ENCODE results near the gene SPI1.
"Not testable (repeated sequence)": the region's sequence is repeated elsewhere in the genome, so short reads cannot be mapped to it uniquely, and the experiment has no call there.

SPI1 gene

DNA sequence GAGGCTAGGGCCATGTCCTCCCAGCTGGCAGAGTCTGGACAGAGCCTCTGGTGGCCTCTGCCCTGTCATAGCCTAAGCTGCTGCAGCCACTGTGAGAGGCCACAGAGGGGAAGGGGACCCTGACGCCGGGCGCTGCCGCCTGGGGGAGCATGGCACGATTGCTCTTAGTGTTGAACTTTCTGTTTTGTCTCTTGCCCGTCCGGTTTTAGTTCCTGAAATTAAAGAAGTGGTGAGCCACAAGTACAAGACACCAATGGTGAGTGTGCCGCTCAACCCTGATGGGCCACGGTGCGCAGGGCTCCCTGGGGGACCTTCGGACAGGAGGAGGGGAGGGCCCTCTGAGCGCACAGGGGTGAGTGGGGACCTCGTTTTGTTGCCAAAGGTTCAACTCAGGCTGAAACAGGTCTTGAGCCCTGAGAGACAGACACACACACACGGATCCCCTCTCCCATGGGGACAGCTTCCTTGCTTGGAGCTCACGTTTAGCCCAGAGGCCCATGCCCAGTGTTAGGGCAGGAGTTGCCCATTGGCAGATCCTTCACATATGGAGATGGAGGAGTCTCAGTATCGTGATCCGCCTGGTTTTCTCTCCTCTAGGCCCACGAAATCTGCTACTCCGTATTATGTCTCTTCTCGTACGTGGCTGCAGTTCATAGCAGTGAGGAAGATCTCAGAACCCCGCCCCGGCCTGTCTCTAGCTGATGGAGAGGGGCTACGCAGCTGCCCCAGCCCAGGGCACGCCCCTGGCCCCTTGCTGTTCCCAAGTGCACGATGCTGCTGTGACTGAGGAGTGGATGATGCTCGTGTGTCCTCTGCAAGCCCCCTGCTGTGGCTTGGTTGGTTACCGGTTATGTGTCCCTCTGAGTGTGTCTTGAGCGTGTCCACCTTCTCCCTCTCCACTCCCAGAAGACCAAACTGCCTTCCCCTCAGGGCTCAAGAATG, 49.6 kb downstream of the SPI1 start:
- no peaks in the 10 kb centered on the region for H3K9me3 Mint-ChIP-seq
- peak; percentile 45 to 50 for DNase-seq (ENCODE audit: low spot score in 2 of 2)
- peak; percentile 94 for ATAC-seq (ENCODE audit: low read depth)
- peak overlapping the region; percentile 30 for H3K4me3 Mint-ChIP-seq
- H3K27me3 Mint-ChIP-seq, result no peaks in the 10 kb centered on the region
- H3K36me3 Mint-ChIP-seq, result peaks cover 17% of the 10 kb centered on the region
- H3K4me1 Mint-ChIP-seq, result peaks cover 17% of the 10 kb centered on the region
- H3K27ac Mint-ChIP-seq, result peak overlapping the region; percentile 47

DNA sequence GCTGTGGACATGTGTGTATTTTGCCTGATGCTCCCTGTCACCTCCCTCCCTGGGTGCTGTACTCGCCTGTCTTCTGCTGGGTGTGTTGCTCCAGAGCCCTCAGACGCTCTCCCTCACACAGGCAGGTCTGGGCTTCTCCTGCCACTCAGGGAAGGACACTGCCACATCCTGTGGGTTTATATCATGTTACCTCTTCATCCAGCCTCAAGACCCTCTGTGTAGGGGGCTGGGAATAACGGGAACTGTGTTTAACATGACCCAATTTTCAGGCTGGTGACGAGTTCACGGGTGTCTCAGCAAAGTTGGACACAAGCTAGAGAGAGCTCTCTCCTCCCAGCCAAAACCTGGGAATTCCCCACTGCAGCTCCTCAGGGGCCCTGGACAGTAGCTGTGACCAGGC, 50.4 kb downstream of the SPI1 start:
- peak overlapping the region; percentile 40 for H3K27ac Mint-ChIP-seq
- ATAC-seq (ENCODE audit: low read depth) (no peak), DNase-seq (ENCODE audit: low spot score in 2 of 2) (no peak)
- no peak overlapping the region for H3K4me3 Mint-ChIP-seq
- H3K4me1 Mint-ChIP-seq, result peaks cover 17% of the 10 kb centered on the region
- no peaks in the 10 kb centered on the region for H3K27me3 Mint-ChIP-seq
- H3K9me3 Mint-ChIP-seq, result no peaks in the 10 kb centered on the region
- peaks cover 19% of the 10 kb centered on the region for H3K36me3 Mint-ChIP-seq

DNA sequence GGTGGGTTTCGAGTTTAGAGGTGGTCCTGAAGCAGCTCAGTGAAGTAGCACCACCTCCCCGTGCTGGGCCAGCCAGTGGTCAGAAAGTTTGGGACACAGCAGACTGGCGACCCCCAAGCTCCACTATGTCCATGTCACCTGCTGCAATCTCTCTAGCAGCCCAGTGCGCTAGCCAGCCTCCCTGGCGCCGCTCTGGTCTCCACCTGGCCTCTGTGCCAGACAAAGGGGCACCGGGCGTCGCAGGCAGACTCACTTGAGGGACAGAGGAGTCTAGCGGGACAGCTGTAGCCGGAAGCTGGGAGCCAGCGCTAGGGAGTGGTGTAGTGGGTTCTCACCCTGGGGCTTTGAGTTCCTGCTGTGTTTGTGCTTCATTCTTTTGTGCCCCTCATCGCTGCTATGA, 51.3 kb downstream of the SPI1 start:
- H3K9me3 Mint-ChIP-seq, result no peaks in the 10 kb centered on the region
- H3K27me3 Mint-ChIP-seq, result no peaks in the 10 kb centered on the region
- no peak for ATAC-seq (ENCODE audit: low read depth)

DNA sequence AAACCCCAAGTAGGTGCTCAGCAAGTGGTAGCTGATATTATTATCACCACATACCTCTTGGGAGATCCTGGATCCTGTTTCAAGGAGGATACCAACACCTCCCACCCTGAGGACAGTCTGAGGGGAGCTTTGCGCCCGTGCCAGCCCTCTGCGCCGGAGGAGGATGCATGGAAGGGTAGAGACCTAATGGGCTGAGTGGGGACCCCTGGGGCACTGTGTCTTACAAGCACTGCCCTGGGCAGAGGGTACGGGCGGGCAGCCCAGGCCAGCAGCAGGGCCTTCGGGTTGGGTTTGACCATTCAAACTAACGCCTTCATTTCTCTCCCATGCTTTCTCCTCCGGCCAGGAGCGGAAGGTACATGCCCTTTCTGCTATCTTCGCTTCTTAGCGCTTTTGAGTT, 52.1 kb downstream of the SPI1 start:
- Mint-ChIP-seq H3K27ac (peak overlapping the region; percentile 75), H3K27me3 (no peaks in the 10 kb centered on the region), H3K36me3 (peaks cover 24% of the 10 kb centered on the region), H3K9me3 (no peaks in the 10 kb centered on the region), H3K4me3 (no peak overlapping the region), H3K4me1 (peaks cover 17% of the 10 kb centered on the region)
- no peak for DNase-seq (ENCODE audit: low spot score in 2 of 2)
- no peak for ATAC-seq (ENCODE audit: low read depth)

More for the DNA sequence above, 51.3 kb downstream of the SPI1 start:
- Mint-ChIP-seq H3K36me3 (peaks cover 19% of the 10 kb centered on the region), H3K27ac (peak overlapping the region; percentile 7), H3K4me1 (peaks cover 17% of the 10 kb centered on the region), H3K4me3 (no peak overlapping the region)
- no peak for DNase-seq (ENCODE audit: low spot score in 2 of 2)

DNA sequence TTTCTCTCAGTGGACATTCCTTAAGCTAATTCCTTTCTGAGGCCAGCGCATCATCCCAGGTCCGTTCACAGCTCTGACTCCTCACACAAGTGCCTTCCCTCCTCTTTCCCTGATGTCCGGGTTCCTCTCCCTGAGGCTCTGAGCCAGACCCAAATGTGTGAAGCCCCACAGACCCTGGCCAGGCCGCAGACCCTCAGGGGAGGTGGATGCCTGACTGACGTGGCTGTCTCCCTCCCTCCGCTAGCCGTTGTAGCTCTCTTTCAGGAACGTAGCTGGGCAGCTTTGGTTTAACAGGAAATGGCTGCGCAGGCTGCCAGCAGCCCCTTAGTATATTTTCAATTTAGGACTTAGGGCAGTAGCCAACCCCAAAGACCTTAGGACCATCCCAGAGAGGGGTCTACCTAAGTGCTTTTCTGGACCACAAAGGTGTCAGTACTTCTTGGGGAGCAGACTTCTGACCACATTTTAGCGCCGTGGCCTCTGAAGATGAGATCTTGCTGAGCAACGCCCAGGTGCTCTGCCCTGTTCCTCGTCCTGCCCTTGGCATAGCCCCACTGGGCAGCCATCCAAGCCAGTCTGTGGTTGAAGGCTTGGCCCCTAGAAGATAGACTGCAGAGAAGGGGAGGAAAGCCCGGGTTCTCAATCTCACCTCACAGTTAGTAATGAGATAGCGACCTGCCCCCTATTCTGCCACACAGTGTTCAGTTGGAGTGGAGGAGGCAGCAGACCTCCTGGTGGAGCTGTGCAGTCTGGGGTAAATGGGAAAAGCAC, 52.9 kb downstream of the SPI1 start:
- no peak overlapping the region for H3K4me3 Mint-ChIP-seq
- peak overlapping the region; percentile 75 for H3K27ac Mint-ChIP-seq
- no peak for ATAC-seq (ENCODE audit: low read depth)
- H3K4me1 Mint-ChIP-seq, result peaks cover 17% of the 10 kb centered on the region
- H3K9me3 Mint-ChIP-seq, result no peaks in the 10 kb centered on the region
- H3K36me3 Mint-ChIP-seq, result peaks cover 24% of the 10 kb centered on the region
- no peak for DNase-seq (ENCODE audit: low spot score in 2 of 2)
- no peaks in the 10 kb centered on the region for H3K27me3 Mint-ChIP-seq

DNA sequence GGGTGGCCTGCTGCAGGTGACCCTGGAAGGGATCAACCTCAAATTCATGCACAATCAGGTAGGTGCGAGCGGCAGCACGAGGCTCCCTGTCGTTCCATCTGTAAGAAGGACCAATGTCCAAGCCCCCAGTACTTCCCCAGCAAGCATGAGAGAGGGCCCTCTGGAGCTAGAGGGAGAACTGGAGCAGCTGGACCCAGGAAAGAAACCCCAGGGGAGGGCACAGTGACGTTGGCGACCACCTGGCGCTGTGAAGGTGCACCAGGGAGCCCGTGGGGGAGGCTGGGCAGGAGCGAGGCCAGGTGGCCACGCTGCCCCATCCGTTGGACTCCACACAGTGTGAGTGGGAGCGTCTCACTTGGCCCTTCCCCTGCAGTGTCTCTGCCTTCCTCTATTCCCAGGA, 53.8 kb downstream of the SPI1 start:
- DNase-seq (ENCODE audit: low spot score in 2 of 2), result no peak
- Mint-ChIP-seq H3K27ac (no peak overlapping the region), H3K9me3 (no peaks in the 10 kb centered on the region), H3K4me1 (peaks cover 17% of the 10 kb centered on the region), H3K4me3 (no peak overlapping the region), H3K27me3 (no peaks in the 10 kb centered on the region), H3K36me3 (peaks cover 24% of the 10 kb centered on the region)
- ATAC-seq (ENCODE audit: low read depth), result no peak

DNA sequence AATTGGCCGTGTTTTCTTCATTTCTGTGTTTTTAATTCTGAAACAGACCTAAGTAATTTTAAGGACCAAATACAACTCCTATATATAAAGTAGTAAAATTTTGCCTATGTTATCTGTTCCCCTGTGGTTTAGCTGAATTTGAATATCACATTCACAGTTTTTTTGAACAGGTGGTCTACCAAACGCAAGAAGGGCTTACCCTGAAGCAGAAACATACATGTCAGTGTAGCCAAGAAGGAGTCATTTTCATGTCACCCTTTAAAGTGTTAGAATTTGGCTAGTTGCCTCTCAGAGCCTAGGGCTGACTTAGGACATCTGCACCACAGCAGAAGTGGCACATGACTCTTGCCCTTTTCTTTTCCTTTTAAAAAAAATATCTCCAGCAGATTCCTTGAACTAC, 60.2 kb downstream of the SPI1 start:
- no peaks in the 10 kb centered on the region for H3K9me3 Mint-ChIP-seq
- no peak for ATAC-seq (ENCODE audit: low read depth)
- peaks cover 7% of the 10 kb centered on the region for H3K4me1 Mint-ChIP-seq
- no peak overlapping the region for H3K27ac Mint-ChIP-seq
- H3K27me3 Mint-ChIP-seq, result no peaks in the 10 kb centered on the region
- H3K36me3 Mint-ChIP-seq, result peaks cover 21% of the 10 kb centered on the region
- no peak overlapping the region for H3K4me3 Mint-ChIP-seq
- DNase-seq (ENCODE audit: low spot score in 2 of 2), result no peak

DNA sequence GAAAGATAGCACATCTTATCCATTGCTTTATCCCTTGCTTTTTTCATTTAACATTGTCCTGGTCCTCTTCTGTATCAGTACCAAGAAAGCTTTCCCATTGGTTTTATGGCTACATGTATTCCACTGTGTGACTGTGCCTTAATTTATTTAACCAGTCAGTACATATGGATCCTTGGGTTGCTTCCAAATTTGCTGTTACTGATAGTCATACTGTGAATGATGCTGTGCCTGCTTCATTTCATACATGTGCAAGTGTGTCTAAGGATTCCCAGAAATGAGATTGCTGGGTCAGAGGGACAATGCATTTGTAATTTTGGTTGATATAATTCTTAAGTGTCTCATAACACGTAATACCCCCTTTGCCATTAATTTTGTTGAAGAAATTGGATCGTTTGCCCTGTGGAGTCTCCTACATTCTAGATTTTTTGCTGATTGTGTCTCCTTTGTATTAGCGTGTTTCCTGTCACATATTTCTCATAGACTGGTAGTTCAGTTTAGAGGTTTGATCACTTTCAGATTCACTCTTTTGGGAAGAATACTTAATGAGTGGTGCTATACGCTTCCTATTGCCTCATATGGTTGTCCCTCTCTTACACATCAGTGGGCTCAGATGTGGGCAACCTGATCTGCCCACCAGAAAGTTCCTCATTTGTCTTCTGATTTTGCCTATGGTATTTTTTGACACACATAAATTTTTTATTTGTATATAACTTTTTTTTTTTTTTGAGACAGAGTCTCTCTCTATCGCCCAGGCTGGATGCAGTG, 61.1 kb downstream of the SPI1 start:
- H3K27me3 Mint-ChIP-seq, result no peaks in the 10 kb centered on the region
- peaks cover 24% of the 10 kb centered on the region for H3K36me3 Mint-ChIP-seq
- DNase-seq (ENCODE audit: low spot score in 2 of 2) (no peak), ATAC-seq (ENCODE audit: low read depth) (peak; percentile 82)
- peak overlapping the region; percentile 40 for H3K27ac Mint-ChIP-seq
- no peaks in the 10 kb centered on the region for H3K9me3 Mint-ChIP-seq
- H3K4me3 Mint-ChIP-seq, result no peak overlapping the region
- H3K4me1 Mint-ChIP-seq, result peaks cover 7% of the 10 kb centered on the region

DNA sequence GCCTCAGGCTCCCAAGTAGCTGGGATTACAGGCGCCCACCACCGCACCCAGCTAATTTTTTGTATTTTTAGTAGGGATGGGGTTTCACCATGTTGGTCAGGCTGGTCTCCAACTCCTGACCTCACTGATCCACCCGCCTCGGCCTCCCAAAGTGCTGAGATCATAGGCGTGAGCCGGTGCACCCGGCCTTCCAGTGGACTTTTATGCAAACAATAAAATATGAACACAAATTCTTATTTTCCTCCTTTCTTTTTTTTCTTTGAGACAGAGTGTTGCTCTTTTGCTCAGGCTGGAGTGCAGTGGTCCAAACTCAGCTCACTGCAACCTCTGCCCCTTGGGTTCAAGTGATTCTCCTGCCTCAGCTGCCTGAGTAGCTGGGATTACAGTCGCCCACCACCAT, 61.8 kb downstream of the SPI1 start:
- H3K27me3 Mint-ChIP-seq; H3K9me3 Mint-ChIP-seq; H3K4me1 Mint-ChIP-seq; DNase-seq (ENCODE audit: low spot score in 2 of 2); H3K4me3 Mint-ChIP-seq; ATAC-seq (ENCODE audit: low read depth): not testable (repeated sequence)
- Mint-ChIP-seq H3K36me3 (peaks cover 23% of the 10 kb centered on the region), H3K27ac (peak overlapping the region; percentile 40)

DNA sequence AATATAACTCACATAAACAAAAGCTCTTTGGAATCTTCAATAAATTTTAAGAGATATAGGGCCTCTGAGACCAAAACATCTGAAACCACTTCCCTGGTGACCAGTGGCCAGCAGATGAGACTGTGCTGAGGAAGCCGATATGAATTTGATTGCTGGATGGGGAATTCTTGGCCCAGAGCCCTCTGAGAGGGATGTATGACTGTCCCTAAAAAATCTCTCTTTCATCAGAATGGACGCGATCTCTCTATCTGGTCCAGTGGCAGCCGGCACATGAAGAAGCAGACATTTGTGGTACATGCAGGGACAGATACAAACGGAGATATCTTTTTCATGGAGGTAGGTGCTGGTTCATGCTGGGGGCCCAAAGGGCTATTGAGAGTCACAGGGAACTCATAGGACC, 63.4 kb downstream of the SPI1 start:
- DNase-seq (ENCODE audit: low spot score in 2 of 2), result no peak
- ATAC-seq (ENCODE audit: low read depth), result no peak
- Mint-ChIP-seq H3K36me3 (peaks cover 29% of the 10 kb centered on the region), H3K27ac (no peak overlapping the region), H3K9me3 (no peaks in the 10 kb centered on the region), H3K4me3 (no peak overlapping the region), H3K27me3 (no peaks in the 10 kb centered on the region), H3K4me1 (peaks cover 7% of the 10 kb centered on the region)

DNA sequence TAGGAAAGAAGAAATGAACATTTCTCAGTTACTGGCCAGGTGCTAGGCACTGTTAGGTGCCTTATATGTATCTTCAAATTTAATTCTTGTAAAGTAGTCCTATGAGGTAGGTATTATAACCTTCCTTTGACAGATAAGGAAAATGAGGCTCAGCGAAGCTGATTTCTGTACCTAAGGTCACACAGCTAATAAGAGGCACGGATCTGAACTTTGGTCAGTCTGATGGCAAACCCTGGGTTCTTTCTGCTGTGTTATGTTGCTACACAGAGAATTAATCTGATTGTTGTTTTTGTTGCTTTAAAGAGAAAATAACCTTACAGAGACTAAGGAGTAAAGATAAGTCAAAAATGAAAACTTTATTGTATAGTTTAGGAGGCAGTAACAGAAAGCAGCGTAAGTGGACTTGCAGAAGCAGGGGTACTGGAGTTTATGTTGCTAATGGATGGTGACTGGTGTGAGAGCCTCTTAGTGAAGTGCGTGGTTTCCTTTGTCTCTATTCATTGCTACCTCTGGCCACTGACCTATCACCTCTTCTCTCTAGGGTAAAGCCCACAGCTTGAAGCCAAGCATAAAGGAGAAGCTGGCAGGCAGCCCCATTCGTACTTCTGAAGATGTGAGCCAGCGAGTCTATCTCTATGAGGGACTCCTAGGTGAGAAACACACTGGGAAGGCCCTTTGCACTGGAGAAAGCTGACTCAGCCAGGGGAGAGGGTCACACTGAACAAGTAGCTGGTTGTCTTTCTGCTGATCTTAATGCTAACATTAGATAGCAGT, 70.1 kb downstream of the SPI1 start:
- DNase-seq (ENCODE audit: low spot score in 2 of 2) (no peak), ATAC-seq (ENCODE audit: low read depth) (no peak)
- H3K36me3 Mint-ChIP-seq, result peaks cover 37% of the 10 kb centered on the region
- H3K27me3 Mint-ChIP-seq, result no peaks in the 10 kb centered on the region
- no peak overlapping the region for H3K27ac Mint-ChIP-seq
- H3K4me1 Mint-ChIP-seq, result no peaks in the 10 kb centered on the region
- H3K4me3 Mint-ChIP-seq, result no peak overlapping the region
- peaks cover 2% of the 10 kb centered on the region for H3K9me3 Mint-ChIP-seq

DNA sequence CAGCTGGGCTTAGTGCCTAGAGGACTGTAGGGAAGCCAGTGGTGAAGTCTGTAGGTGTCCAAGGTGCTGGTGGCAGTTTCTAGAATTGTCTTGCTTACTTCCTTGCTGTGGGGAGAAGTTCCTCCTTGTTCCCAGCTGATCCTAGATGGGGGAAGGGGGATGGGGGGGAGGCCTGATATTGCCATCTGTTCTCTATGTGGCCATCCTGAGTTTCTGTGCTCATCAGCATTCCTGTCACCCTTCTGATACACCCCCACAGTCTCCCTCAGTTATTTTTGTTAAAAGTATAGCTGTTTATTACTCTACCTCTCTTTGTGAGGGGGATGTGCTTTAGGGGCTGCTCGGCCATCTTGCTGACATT, 71.9 kb downstream of the SPI1 start:
- DNase-seq (ENCODE audit: low spot score in 2 of 2), result no peak
- Mint-ChIP-seq H3K27ac (no peak overlapping the region), H3K9me3 (peaks cover 8% of the 10 kb centered on the region), H3K36me3 (peaks cover 46% of the 10 kb centered on the region), H3K4me3 (no peak overlapping the region), H3K27me3 (no peaks in the 10 kb centered on the region), H3K4me1 (no peaks in the 10 kb centered on the region)
- no peak for ATAC-seq (ENCODE audit: low read depth)

DNA sequence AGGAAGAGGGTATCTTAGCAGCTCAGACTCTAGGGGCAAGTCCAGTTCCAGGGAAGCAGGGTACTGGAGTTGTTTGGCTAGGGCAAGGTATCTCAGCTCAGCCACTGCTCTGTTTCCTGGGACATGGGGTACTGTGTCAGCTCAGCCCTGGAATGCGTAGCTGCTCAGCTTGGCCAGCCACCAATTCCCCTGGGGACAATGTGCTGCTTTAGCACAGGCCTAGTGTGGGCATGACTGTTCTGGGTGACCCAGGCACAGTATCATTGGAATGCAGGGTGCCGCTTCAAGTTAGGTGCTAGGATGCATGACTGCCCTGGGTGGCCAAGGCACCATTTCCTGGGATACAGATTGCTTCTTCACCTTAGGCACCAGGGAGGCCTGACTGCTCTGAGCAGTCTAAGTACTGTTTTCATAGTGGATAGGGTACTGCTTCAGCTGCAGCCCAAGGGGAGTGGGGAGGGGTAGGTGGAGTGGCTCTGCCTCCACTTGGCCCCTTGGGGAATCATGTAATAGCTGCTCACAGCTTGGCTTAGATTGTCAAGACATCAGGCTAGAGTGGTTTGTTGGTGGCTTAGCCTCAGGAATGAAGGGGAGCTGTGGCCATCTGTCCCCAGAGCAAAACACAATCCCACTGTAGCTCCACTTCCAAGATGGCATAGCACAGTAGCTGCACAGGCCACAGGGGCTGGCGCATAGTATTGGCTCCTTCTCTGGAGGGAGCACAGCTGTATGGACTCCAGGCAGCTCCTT, 72.4 kb downstream of the SPI1 start:
- Mint-ChIP-seq H3K9me3 (peaks cover 8% of the 10 kb centered on the region), H3K4me3 (no peak overlapping the region), H3K36me3 (peaks cover 45% of the 10 kb centered on the region), H3K4me1 (no peaks in the 10 kb centered on the region), H3K27ac (no peak overlapping the region), H3K27me3 (no peaks in the 10 kb centered on the region)
- ATAC-seq (ENCODE audit: low read depth) (no peak), DNase-seq (ENCODE audit: low spot score in 2 of 2) (no peak)

Measured in memory B cell (primary cell).